Caco-2 (cell line): ENCODE measurements around the gene YY1. TPM values are rescaled to one million over a fixed set of nuclear protein-coding genes. Genes with fewer than 3 reads are reported as not detected.
"Not testable (repeated sequence)": the region's sequence is repeated elsewhere in the genome, so short reads cannot be mapped to it uniquely, and the experiment has no call there.

Experiments
- BruUV-seq: library from RNA; stranded (reverse); fragments of 400-500 nt; replicated peaks from 2 replicates; lab custom pipeline; 2021; lab: Mats Ljungman, UMichigan
- CTCF ChIA-PET: fragments of 300-600 bp; sonication (Branson Sonifier 250); formaldehyde crosslinking; loops from one replicate; lab custom pipeline; 2022; ENCODE audit warnings: antibody characterized with exemption; lab: Charles Lee
- POLR2A ChIA-PET: fragments of 300-600 bp; sonication (Branson Sonifier 250); formaldehyde crosslinking; loops from one replicate; lab custom pipeline; 2022; ENCODE audit warnings: antibody characterized with exemption; lab: Charles Lee
- DNase-seq, 2 experiments: peaks; one replicate each; pipeline versions ENCODE4 v3.0.0 to v3.0.0-alpha.2; 2020 to 2022
- H3K27me3 ChIP-seq: replicated peaks from 2 replicates; pipeline ENCODE4 v1.6.0; 2011; ENCODE audit warnings: low read length; ENCODE audit not compliant: control insufficient read depth, insufficient read depth
- H3K36me3 ChIP-seq: 2 replicates; pipeline ENCODE4 v1.5.1; 2011; ENCODE audit warnings: low read length; ENCODE audit not compliant: control insufficient read depth, insufficient read depth
- H3K4me1 ChIP-seq: fragments of 250-450 bp; sonication (Bioruptor Pico); 2 replicates; pipeline ENCODE4 v1.5.1; 2020; ENCODE audit warnings: mild to moderate bottlenecking
- H3K4me3 ChIP-seq: 2 replicates; pipeline ENCODE4 v1.5.1; 2011; ENCODE audit warnings: low read depth, mild to moderate bottlenecking, control low read depth, low read length
- H3K9me3 ChIP-seq: fragments of 250-450 bp; sonication (Bioruptor Pico); 2 replicates; pipeline ENCODE4 v1.5.1; 2020; ENCODE audit warnings: mild to moderate bottlenecking, moderate library complexity
- H3K27ac Mint-ChIP-seq: one replicate; pipeline ENCODE4 v1.8.0; 2022; ENCODE audit warnings: mixed read lengths; ENCODE audit not compliant: unreplicated experiment
- H3K27me3 Mint-ChIP-seq: one replicate; pipeline ENCODE4 v1.8.0; 2022; ENCODE audit warnings: mixed read lengths; ENCODE audit not compliant: insufficient read depth, unreplicated experiment
- H3K36me3 Mint-ChIP-seq: one replicate; pipeline ENCODE4 v1.8.0; 2022; ENCODE audit warnings: mild to moderate bottlenecking, mixed read lengths; ENCODE audit not compliant: insufficient read depth, unreplicated experiment
- H3K4me1 Mint-ChIP-seq: one replicate; pipeline ENCODE4 v1.8.0; 2022; ENCODE audit warnings: low read depth, mixed read lengths; ENCODE audit not compliant: unreplicated experiment
- H3K4me3 Mint-ChIP-seq: one replicate; pipeline ENCODE4 v1.8.0; 2022; ENCODE audit warnings: mild to moderate bottlenecking, moderate library complexity, mixed read lengths; ENCODE audit not compliant: unreplicated experiment
- H3K9me3 Mint-ChIP-seq: one replicate; pipeline ENCODE4 v1.8.0; 2022; ENCODE audit warnings: mixed read lengths; ENCODE audit not compliant: unreplicated experiment
- intact Hi-C: fragments of 100-400 bp; cut with micrococcal nuclease; formaldehyde crosslinking; loops from one replicate; pipeline ENCODE4 v1.10.0; 2022; ENCODE audit not compliant: unreplicated experiment
- total RNA-seq: library from RNA; stranded (reverse); gene quantifications from 2 replicates; pipeline ENCODE4 v1.2.3, GENCODE V29; 2022
- TF ChIP-seq, protein P1 (sequence below), 2 experiments: fragments of 200-600 bp in 1 of 2; IDR thresholded peaks; 1 replicate in 1 of 2; 2 replicates in 1 of 2; pipeline versions ENCODE4 v1.5.1 to v1.8.0; 2011 to 2022; ENCODE audit warnings: antibody characterized with exemption in 1 of 2, control low read depth in 1 of 2, inconsistent platforms in 1 of 2, low read depth in 1 of 2, low read length in 1 of 2, mild to moderate bottlenecking in 1 of 2, moderate library complexity in 1 of 2; ENCODE audit not compliant: insufficient read depth in 1 of 2, severe bottlenecking in 1 of 2, unreplicated experiment in 1 of 2

YY1 gene
- total RNA-seq, 1 experiment from 2014 or later = 94.1 TPM

DNA sequence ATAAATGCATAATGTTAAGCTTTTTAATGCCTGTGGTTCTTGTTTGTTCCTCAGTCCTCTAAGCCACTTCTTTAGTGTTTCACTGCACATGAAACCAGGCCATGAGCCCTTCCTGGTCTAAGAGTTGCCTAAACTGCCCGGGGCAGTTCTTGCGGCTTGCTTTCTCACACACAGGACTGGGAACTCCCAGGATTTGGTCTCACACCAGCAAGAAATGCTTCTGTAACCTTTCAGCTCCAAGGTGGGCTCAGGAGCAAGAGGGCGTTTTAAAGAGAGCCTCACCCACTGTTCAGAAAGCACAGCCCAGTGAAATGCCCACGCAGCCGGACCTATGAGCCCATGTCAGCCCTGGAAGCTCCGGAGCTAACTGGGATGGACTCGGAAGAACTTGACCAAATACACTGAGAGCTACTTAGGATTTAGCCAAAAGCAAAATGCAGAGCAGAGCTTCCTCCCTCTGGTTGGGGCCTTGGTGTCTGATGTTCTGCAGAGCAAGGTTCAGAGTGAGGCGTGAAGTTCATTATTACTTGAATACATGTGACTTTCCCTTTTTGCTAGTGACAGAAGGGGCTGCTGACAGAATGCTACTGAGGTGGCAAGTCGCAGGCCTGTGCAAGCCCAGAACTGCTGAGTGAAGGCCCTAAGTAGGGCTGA lies 43.9 kb downstream of the YY1 start:
- POLR2A ChIA-PET = no interaction called here
- no peak overlapping the region for H3K27ac Mint-ChIP-seq
- CTCF ChIA-PET = interaction anchor here (1.2 kb wide), 1 partner anchor 42 kb away, joined by 3 read pairs; no protein-coding TSS in a partner anchor
- Histone ChIP-seq H3K27me3 (no peaks in the 10 kb centered on the region), H3K4me1 (0 out of 2 replicates have a peak, but pooled peaks cover 5% of the 10 kb centered on the region), H3K36me3 (no peaks in the 10 kb centered on the region), H3K9me3 (no peaks in the 10 kb centered on the region), H3K4me3 (no peak overlapping the region)
- H3K27me3 Mint-ChIP-seq = no peaks in the 10 kb centered on the region
- H3K36me3 Mint-ChIP-seq = peaks cover 52% of the 10 kb centered on the region
- intact Hi-C loops = no loop called here
- DNase-seq = no peak
- BruUV-seq = no TSS peak
- H3K4me1 Mint-ChIP-seq = peaks cover 13% of the 10 kb centered on the region
- H3K9me3 Mint-ChIP-seq = no peaks in the 10 kb centered on the region
- TF ChIP-seq, protein P1, sequence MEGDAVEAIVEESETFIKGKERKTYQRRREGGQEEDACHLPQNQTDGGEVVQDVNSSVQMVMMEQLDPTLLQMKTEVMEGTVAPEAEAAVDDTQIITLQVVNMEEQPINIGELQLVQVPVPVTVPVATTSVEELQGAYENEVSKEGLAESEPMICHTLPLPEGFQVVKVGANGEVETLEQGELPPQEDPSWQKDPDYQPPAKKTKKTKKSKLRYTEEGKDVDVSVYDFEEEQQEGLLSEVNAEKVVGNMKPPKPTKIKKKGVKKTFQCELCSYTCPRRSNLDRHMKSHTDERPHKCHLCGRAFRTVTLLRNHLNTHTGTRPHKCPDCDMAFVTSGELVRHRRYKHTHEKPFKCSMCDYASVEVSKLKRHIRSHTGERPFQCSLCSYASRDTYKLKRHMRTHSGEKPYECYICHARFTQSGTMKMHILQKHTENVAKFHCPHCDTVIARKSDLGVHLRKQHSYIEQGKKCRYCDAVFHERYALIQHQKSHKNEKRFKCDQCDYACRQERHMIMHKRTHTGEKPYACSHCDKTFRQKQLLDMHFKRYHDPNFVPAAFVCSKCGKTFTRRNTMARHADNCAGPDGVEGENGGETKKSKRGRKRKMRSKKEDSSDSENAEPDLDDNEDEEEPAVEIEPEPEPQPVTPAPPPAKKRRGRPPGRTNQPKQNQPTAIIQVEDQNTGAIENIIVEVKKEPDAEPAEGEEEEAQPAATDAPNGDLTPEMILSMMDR (IDR thresholded peaks at IDR 0.05; ENCODE audit: insufficient read depth in 1 of 2, low read depth in 1 of 2, low read length in 1 of 2, severe bottlenecking in 1 of 2, unreplicated experiment in 1 of 2) = no peak
- no peak overlapping the region for H3K4me3 Mint-ChIP-seq

DNA sequence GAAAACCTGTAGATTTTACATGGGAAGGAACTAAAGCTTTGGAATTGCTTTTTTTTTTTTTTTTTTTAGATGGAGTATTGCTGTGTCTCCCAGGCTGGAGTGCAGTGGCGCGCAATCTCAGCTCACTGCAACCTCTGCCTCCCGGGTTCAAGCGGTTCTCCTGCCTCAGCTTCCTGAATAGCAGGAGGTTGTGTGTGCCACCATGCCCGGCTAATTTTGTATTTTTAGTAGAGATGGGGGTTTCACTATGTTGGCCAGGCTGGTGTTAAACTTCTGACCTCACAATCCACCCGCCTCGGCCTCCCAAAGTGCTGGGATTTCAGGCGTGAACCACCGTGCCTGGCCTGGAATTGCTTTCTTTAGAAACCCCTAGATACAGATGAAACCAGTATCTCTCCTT lies 44.5 kb downstream of the YY1 start:
- H3K9me3 Mint-ChIP-seq, H3K4me1 ChIP-seq, DNase-seq, H3K27me3 ChIP-seq, H3K36me3 ChIP-seq, BruUV-seq, H3K4me3 Mint-ChIP-seq, intact Hi-C loops, H3K27me3 Mint-ChIP-seq, H3K27ac Mint-ChIP-seq, H3K4me3 ChIP-seq, H3K9me3 ChIP-seq: not testable (repeated sequence)
- ChIA-PET CTCF (interaction anchor here (1.2 to 1.8 kb wide), 2 partner anchors 43 to 94 kb away, joined by 3 to 6 read pairs; no protein-coding TSS in a partner anchor), POLR2A (interaction anchor here (0.6 kb wide), 1 partner anchor 1526 kb away, joined by 6 read pairs; no protein-coding TSS in a partner anchor)
- peaks cover 13% of the 10 kb centered on the region for H3K4me1 Mint-ChIP-seq
- H3K36me3 Mint-ChIP-seq = peaks cover 52% of the 10 kb centered on the region

DNA sequence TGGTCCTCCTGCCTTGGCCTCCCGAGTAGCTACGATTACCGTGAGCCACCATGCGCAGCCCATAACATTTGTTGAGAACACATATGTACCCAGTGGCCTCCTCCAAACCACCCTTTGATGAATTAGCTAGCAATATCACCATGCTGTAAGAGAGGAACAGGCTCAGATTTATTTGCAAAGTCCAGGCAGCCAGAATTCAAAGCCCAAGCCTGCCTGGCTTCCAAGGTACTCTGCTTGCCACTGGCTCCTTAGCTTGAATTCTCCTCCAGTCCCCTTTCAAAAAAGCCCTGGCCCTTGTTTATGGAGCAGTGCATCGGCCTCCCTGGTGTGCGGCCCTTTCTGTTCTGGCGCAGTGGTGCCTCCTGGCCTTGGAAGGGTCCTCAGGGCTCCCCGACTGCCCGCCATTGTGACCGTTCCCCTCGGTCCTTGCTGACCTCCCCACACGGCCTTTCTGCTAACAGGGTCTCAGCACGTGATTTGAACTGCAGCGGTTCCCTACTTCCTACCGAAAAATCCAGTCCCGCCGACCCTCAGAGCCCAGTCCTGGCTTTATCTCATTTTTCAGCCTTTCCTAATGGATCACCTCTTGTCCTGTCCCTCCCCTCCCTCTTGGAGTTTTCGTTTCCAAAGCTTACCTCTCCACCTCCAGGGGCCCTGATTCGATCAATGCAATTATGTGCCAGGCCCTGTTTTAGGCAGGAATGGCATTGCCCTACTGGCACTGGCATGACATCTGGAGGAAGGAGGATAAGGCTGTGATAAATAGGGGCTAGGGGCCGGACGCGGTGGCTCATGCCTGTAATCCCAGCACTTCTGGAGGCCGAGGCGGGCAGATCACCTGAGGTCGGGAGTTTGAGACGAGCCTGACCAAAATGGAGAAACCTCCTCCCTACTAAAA lies 45.3 kb downstream of the YY1 start:
- POLR2A ChIA-PET = interaction anchor here (0.6 kb wide), 1 partner anchor 1525 kb away, joined by 6 read pairs; no protein-coding TSS in a partner anchor
- intact Hi-C loops = no loop called here
- H3K4me3 ChIP-seq = no peak overlapping the region

More for the DNA sequence above, 45.3 kb downstream of the YY1 start:
- Histone ChIP-seq H3K4me1 (0 out of 2 replicates have a peak, but pooled peaks cover 5% of the 10 kb centered on the region), H3K27me3 (no peaks in the 10 kb centered on the region), H3K36me3 (no peaks in the 10 kb centered on the region), H3K9me3 (no peaks in the 10 kb centered on the region)
- peak overlapping the region; percentile 72 for H3K4me3 Mint-ChIP-seq
- CTCF ChIA-PET = interaction anchor here (1.0 to 1.8 kb wide), 3 partner anchors 17 to 93 kb away, joined by 3 to 6 read pairs (median 3); no protein-coding TSS in a partner anchor
- no peaks in the 10 kb centered on the region for H3K27me3 Mint-ChIP-seq
- H3K36me3 Mint-ChIP-seq = peaks cover 52% of the 10 kb centered on the region
- no peak overlapping the region for H3K27ac Mint-ChIP-seq
- H3K4me1 Mint-ChIP-seq = peaks cover 13% of the 10 kb centered on the region
- BruUV-seq = TSS peak; percentile 50
- H3K9me3 Mint-ChIP-seq = no peaks in the 10 kb centered on the region
- TF ChIP-seq, protein P1 (IDR thresholded peaks at IDR 0.05; ENCODE audit: insufficient read depth in 1 of 2, low read depth in 1 of 2, low read length in 1 of 2, severe bottlenecking in 1 of 2, unreplicated experiment in 1 of 2) = no peak
- DNase-seq = no peak
